ENCODE results near the gene FCRL1.

FCRL1 gene

GRCh38 chr1:157834430-157834829, 14.5 kb upstream of the FCRL1 start:
- H3K4me3 ChIP-seq (ENCODE audit: low read depth in 1 of 2, low read length in 2 of 2): no peak overlapping the region
- H3K4me1 ChIP-seq (ENCODE audit: insufficient read depth, low read length): no peaks in the 10 kb centered on the region
- no peak overlapping the region for H3K9ac ChIP-seq (ENCODE audit: low read length)
- no peaks in the 10 kb centered on the region for H3K9me3 ChIP-seq (ENCODE audit: low read length)
- no peak overlapping the region for H3K27ac ChIP-seq (ENCODE audit: low read depth, low read length)
- H3K27me3 ChIP-seq (ENCODE audit: control insufficient read depth in 1 of 2, insufficient read depth in 2 of 2, low read length in 2 of 2): no peaks in the 10 kb centered on the region
- no peaks in the 10 kb centered on the region for H3K36me3 ChIP-seq (ENCODE audit: insufficient read depth, low read length)

DNA sequence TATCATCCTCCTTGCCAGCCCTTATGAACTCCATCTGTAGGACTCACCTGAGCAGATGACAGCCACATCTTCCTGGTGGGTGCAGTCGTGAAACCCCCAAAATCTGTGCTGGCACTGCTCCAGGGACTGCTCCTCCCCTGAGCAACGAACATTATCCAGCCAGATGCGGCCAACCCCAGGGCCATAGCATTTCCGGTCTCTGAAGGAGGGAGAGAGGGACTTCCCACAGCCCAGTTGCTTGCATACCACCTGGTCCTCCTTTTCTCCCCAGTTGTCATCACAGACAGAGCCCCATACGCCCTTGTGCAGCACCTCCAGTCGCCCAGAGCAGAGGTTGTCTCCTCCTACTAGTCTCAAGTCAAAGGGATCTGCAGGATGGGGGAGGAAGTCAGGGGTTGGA, 13.2 kb upstream of the FCRL1 start:
- no peak overlapping the region for H3K27ac ChIP-seq (ENCODE audit: low read depth, low read length)
- no peak overlapping the region for H3K9ac ChIP-seq (ENCODE audit: low read length)
- no peaks in the 10 kb centered on the region for H3K36me3 ChIP-seq (ENCODE audit: insufficient read depth, low read length)
- H3K27me3 ChIP-seq (ENCODE audit: control insufficient read depth in 1 of 2, insufficient read depth in 2 of 2, low read length in 2 of 2): no peaks in the 10 kb centered on the region
- H3K4me3 ChIP-seq (ENCODE audit: low read depth in 1 of 2, low read length in 2 of 2): no peak overlapping the region
- H3K4me1 ChIP-seq (ENCODE audit: insufficient read depth, low read length): no peaks in the 10 kb centered on the region
- H3K9me3 ChIP-seq (ENCODE audit: low read length): no peaks in the 10 kb centered on the region

DNA sequence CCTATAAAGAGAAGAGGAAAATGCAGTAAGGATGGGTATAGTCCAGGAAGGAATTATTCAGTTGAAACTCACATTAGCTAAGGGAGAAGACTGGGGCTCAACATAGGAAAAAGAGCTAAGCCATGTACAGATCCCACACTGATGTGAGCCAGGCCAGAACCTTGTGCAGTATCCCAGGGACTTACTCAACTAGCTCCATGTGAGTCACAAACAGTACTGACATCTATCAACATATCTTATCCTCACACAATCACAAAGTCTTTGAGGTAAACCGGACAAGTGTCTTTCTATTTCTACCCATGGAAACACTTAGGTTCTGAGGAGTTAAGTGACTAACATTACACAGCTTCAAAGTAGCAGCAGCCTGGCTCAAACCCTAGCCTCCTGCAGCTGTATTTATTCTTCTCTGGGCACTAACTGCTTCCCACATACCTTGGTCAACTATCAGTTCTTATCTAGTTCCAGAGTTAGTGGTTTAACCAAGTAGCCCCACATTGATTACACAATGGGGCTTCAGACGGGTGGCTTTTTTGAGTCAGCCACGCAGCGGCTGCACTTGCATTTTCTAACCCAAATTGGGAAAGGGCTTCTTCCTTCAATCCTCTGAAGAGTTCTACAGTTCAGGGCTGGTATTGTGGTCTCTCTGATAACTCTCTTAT, 12.2 kb upstream of the FCRL1 start:
- H3K4me3 ChIP-seq (ENCODE audit: low read depth in 1 of 2, low read length in 2 of 2): no peak overlapping the region
- no peaks in the 10 kb centered on the region for H3K9me3 ChIP-seq (ENCODE audit: low read length)
- no peak overlapping the region for H3K27ac ChIP-seq (ENCODE audit: low read depth, low read length)
- H3K27me3 ChIP-seq (ENCODE audit: control insufficient read depth in 1 of 2, insufficient read depth in 2 of 2, low read length in 2 of 2): no peaks in the 10 kb centered on the region
- no peaks in the 10 kb centered on the region for H3K4me1 ChIP-seq (ENCODE audit: insufficient read depth, low read length)
- H3K36me3 ChIP-seq (ENCODE audit: insufficient read depth, low read length): no peaks in the 10 kb centered on the region
- no peak overlapping the region for H3K9ac ChIP-seq (ENCODE audit: low read length)

DNA sequence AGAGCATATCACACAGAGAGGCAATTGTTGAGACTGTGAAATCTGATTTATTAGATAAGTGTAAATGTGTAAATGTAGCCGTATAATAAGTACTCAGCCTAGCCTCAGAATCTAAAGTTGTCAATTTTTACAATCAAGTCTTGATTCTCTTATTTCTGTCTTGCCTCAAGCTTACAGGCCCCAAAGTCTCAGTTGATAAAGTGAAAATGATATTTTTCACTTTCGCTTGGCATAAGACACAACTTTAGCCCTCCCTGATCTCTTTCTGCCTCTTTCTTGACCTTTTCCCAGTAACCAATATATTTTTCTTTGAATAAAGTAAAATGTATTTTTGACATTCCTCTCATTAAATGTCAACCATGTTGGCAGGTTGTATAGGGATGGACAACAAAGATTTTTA, 11.0 kb upstream of the FCRL1 start:
- H3K27me3 ChIP-seq (ENCODE audit: control insufficient read depth in 1 of 2, insufficient read depth in 2 of 2, low read length in 2 of 2): no peaks in the 10 kb centered on the region
- no peaks in the 10 kb centered on the region for H3K36me3 ChIP-seq (ENCODE audit: insufficient read depth, low read length)
- H3K4me1 ChIP-seq (ENCODE audit: insufficient read depth, low read length): no peaks in the 10 kb centered on the region
- no peak overlapping the region for H3K27ac ChIP-seq (ENCODE audit: low read depth, low read length)
- H3K9ac ChIP-seq (ENCODE audit: low read length): no peak overlapping the region
- H3K9me3 ChIP-seq (ENCODE audit: low read length): no peaks in the 10 kb centered on the region
- no peak overlapping the region for H3K4me3 ChIP-seq (ENCODE audit: low read depth in 1 of 2, low read length in 2 of 2)

- Histone ChIP-seq H3K9ac (ENCODE audit: low read length) (no peak overlapping the region), H3K27me3 (ENCODE audit: control insufficient read depth in 1 of 2, insufficient read depth in 2 of 2, low read length in 2 of 2) (no peaks in the 10 kb centered on the region), H3K27ac (ENCODE audit: low read depth, low read length) (no peak overlapping the region), H3K4me3 (ENCODE audit: low read depth in 1 of 2, low read length in 2 of 2) (no peak overlapping the region), H3K4me1 (ENCODE audit: insufficient read depth, low read length) (no peaks in the 10 kb centered on the region), H3K9me3 (ENCODE audit: low read length) (no peaks in the 10 kb centered on the region), H3K36me3 (ENCODE audit: insufficient read depth, low read length) (no peaks in the 10 kb centered on the region)
Measured at GRCh38 chr1:157829711-157830110, 9.8 kb upstream of the FCRL1 start.

- Histone ChIP-seq H3K36me3 (ENCODE audit: insufficient read depth, low read length) (no peaks in the 10 kb centered on the region), H3K4me3 (ENCODE audit: low read depth in 1 of 2, low read length in 2 of 2) (no peak overlapping the region), H3K27me3 (ENCODE audit: control insufficient read depth in 1 of 2, insufficient read depth in 2 of 2, low read length in 2 of 2) (no peaks in the 10 kb centered on the region), H3K27ac (ENCODE audit: low read depth, low read length) (no peak overlapping the region), H3K4me1 (ENCODE audit: insufficient read depth, low read length) (no peaks in the 10 kb centered on the region), H3K9ac (ENCODE audit: low read length) (no peak overlapping the region), H3K9me3 (ENCODE audit: low read length) (no peaks in the 10 kb centered on the region)
Measured at GRCh38 chr1:157829210-157829609, 9.3 kb upstream of the FCRL1 start.

- Histone ChIP-seq H3K9me3 (ENCODE audit: low read length) (no peaks in the 10 kb centered on the region), H3K9ac (ENCODE audit: low read length) (no peak overlapping the region), H3K36me3 (ENCODE audit: insufficient read depth, low read length) (no peaks in the 10 kb centered on the region), H3K27me3 (ENCODE audit: control insufficient read depth in 1 of 2, insufficient read depth in 2 of 2, low read length in 2 of 2) (no peaks in the 10 kb centered on the region), H3K4me1 (ENCODE audit: insufficient read depth, low read length) (no peaks in the 10 kb centered on the region), H3K27ac (ENCODE audit: low read depth, low read length) (no peak overlapping the region), H3K4me3 (ENCODE audit: low read depth in 1 of 2, low read length in 2 of 2) (no peak overlapping the region)
Measured at GRCh38 chr1:157820299-157820698, 379 bp upstream of the FCRL1 start.

DNA sequence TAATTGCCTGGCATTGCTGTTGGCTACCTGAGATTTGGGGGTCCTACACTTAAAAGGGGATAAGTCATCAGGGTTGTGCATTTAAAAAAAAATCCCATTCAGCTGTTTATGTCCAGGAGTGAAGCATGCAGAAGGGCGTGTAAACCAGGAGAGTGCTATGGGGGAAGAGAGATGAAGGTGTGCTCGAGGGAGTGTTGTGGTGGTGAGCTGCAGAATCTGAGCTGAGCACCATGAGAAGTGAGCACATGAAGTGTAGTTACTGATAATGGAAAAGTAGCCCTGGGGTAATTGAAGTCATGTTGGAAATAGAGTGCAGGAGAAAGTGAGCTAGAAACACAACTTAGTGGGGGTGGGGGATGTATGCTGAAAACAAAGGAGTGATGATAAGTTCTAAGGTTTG, 705 bp downstream of the FCRL1 start:
- no peak overlapping the region for H3K27ac ChIP-seq (ENCODE audit: low read depth, low read length)
- no peaks in the 10 kb centered on the region for H3K9me3 ChIP-seq (ENCODE audit: low read length)
- no peaks in the 10 kb centered on the region for H3K36me3 ChIP-seq (ENCODE audit: insufficient read depth, low read length)
- no peak overlapping the region for H3K4me3 ChIP-seq (ENCODE audit: low read depth in 1 of 2, low read length in 2 of 2)
- no peaks in the 10 kb centered on the region for H3K4me1 ChIP-seq (ENCODE audit: insufficient read depth, low read length)
- no peak overlapping the region for H3K9ac ChIP-seq (ENCODE audit: low read length)
- no peaks in the 10 kb centered on the region for H3K27me3 ChIP-seq (ENCODE audit: control insufficient read depth in 1 of 2, insufficient read depth in 2 of 2, low read length in 2 of 2)

GRCh38 chr1:157813269-157813668, 6.7 kb downstream of the FCRL1 start:
- Histone ChIP-seq H3K27me3 (ENCODE audit: control insufficient read depth in 1 of 2, insufficient read depth in 2 of 2, low read length in 2 of 2) (no peaks in the 10 kb centered on the region), H3K4me1 (ENCODE audit: insufficient read depth, low read length) (no peaks in the 10 kb centered on the region), H3K36me3 (ENCODE audit: insufficient read depth, low read length) (no peaks in the 10 kb centered on the region), H3K4me3 (ENCODE audit: low read depth in 1 of 2, low read length in 2 of 2) (no peak overlapping the region), H3K27ac (ENCODE audit: low read depth, low read length) (no peak overlapping the region), H3K9ac (ENCODE audit: low read length) (no peak overlapping the region), H3K9me3 (ENCODE audit: low read length) (peaks cover 5% of the 10 kb centered on the region)

DNA sequence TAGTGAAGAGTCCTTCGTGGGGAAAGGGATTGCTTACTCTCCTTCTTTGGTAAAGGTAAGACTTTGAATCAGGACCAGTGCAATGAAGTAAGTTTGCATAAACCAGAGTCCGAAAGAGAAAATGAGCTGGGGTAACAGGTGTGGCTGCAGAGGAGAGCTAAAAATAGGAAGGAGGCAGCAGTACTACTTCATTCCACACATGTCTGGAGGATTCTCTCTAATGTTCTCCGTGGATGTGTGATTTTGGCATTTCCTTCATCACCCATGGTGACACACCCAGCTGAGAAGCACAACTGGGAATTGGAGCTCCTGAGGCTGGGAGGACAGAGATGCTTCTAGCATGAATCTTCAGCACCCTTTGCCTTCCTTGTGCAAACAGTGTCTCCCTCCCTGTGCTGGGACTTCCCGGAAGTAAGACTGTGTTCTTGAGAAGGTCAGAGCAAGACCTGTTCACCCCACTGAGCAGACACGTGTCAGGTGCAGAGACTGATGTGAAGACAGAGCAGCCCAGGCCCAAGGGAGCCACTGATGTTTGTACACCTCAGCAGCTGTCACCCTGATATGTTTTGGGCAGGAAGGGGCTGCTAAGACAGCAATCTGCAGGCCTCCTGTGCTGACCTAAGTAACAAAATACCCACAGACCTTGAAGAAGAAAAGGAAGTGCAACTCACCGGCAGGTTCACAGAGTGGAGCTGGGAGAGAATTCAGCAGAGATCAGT, 13.3 kb downstream of the FCRL1 start:
- Histone ChIP-seq H3K36me3 (ENCODE audit: insufficient read depth, low read length) (no peaks in the 10 kb centered on the region), H3K4me1 (ENCODE audit: insufficient read depth, low read length) (no peaks in the 10 kb centered on the region), H3K9ac (ENCODE audit: low read length) (no peak overlapping the region), H3K27me3 (ENCODE audit: control insufficient read depth in 1 of 2, insufficient read depth in 2 of 2, low read length in 2 of 2) (no peaks in the 10 kb centered on the region), H3K9me3 (ENCODE audit: low read length) (no peaks in the 10 kb centered on the region), H3K4me3 (ENCODE audit: low read depth in 1 of 2, low read length in 2 of 2) (no peak overlapping the region), H3K27ac (ENCODE audit: low read depth, low read length) (no peak overlapping the region)

DNA sequence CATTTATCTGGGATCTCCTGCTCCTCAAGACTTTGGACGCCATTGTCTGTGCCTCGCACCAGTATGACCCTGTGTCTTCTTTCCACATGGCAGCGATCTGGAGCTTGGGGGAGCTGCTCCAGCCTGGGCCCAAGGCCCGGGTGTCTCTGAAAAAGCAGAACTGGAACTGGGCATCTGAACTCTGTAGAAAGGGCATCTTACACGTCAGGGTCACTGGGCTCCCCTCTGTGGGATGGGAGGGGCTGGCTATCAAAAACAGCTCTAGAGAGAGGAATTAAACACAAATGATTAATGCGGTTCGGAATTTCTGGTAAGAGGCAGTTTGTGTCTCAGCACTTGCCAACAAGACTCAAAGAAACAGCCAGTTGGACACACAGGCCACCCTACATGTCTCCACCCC, 16.1 kb downstream of the FCRL1 start:
- Histone ChIP-seq H3K9me3 (ENCODE audit: low read length) (no peaks in the 10 kb centered on the region), H3K27me3 (ENCODE audit: control insufficient read depth in 1 of 2, insufficient read depth in 2 of 2, low read length in 2 of 2) (no peaks in the 10 kb centered on the region), H3K4me1 (ENCODE audit: insufficient read depth, low read length) (no peaks in the 10 kb centered on the region), H3K9ac (ENCODE audit: low read length) (no peak overlapping the region), H3K27ac (ENCODE audit: low read depth, low read length) (no peak overlapping the region), H3K36me3 (ENCODE audit: insufficient read depth, low read length) (no peaks in the 10 kb centered on the region), H3K4me3 (ENCODE audit: low read depth in 1 of 2, low read length in 2 of 2) (no peak overlapping the region)

DNA sequence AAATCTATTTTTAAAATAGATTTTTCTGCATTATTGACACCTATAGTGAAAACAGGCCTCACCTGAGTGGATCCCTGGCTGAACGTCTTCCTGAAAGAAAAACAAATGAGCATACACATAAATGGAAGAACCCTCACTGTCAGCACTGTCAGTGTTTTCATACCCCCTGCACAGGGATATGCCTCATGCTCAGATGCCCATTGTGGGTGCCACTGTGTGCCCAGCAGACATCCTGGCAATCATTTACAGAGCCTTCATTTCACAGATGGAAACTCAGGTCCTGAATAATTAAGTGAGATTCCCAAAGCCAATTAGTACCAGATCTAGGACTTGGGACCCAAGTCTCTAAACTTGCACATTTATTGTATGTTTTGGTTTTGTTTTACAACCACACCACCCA, 19.9 kb downstream of the FCRL1 start:
- Histone ChIP-seq H3K36me3 (ENCODE audit: insufficient read depth, low read length) (no peaks in the 10 kb centered on the region), H3K9ac (ENCODE audit: low read length) (no peak overlapping the region), H3K4me1 (ENCODE audit: insufficient read depth, low read length) (no peaks in the 10 kb centered on the region), H3K27ac (ENCODE audit: low read depth, low read length) (no peak overlapping the region), H3K4me3 (ENCODE audit: low read depth in 1 of 2, low read length in 2 of 2) (no peak overlapping the region), H3K9me3 (ENCODE audit: low read length) (no peaks in the 10 kb centered on the region), H3K27me3 (ENCODE audit: control insufficient read depth in 1 of 2, insufficient read depth in 2 of 2, low read length in 2 of 2) (no peaks in the 10 kb centered on the region)
